GM06990 (cell line): ENCODE measurements around the gene EPN2.

Experiments used
- DNase-seq: peaks from one replicate; pipeline ENCODE4 v3.0.0-alpha.2; 2011; ENCODE audit not compliant: insufficient read length; ENCODE audit errors: extremely low read depth
- H3K27me3 ChIP-seq: replicated peaks from 2 replicates; pipeline ENCODE4 v1.6.0; 2011; ENCODE audit warnings: low read length; ENCODE audit not compliant: control insufficient read depth, insufficient read depth
- H3K36me3 ChIP-seq: 2 replicates; pipeline ENCODE4 v1.5.1; 2011; ENCODE audit warnings: low read length; ENCODE audit not compliant: control insufficient read depth, insufficient read depth
- H3K4me3 ChIP-seq: replicated peaks from 2 replicates; pipeline ENCODE4 v1.5.1; 2011; ENCODE audit warnings: low read depth, mild to moderate bottlenecking, control low read depth, low read length
- CTCF ChIP-seq: IDR thresholded peaks from 2 replicates; pipeline ENCODE4 v1.5.1; 2011; ENCODE audit warnings: low read length, control low read depth, mild to moderate bottlenecking, inconsistent platforms; ENCODE audit not compliant: insufficient read depth, poor library complexity, severe bottlenecking

Gene EPN2

GRCh38 chr17:19380481-19381301 lies 143.5 kb downstream of the EPN2 start:
- no peak for TF ChIP-seq CTCF
- H3K4me3 ChIP-seq: no peak overlapping the region
- no peak for DNase-seq
- no peaks in the 10 kb centered on the region for H3K27me3 ChIP-seq
- peaks cover 34% of the 10 kb centered on the region for H3K36me3 ChIP-seq

GRCh38 chr17:19381361-19381740 lies 144.2 kb downstream of the EPN2 start:
- Histone ChIP-seq H3K36me3 (peaks cover 34% of the 10 kb centered on the region), H3K4me3 (no peak overlapping the region), H3K27me3 (no peaks in the 10 kb centered on the region)
- TF ChIP-seq CTCF: no peak
- DNase-seq: no peak

- peaks cover 34% of the 10 kb centered on the region for H3K36me3 ChIP-seq
- TF ChIP-seq CTCF: no peak
- no peak for DNase-seq
- H3K27me3 ChIP-seq: no peaks in the 10 kb centered on the region
- H3K4me3 ChIP-seq: no peak overlapping the region
These were observed 144.7 kb downstream of the EPN2 start for GRCh38 chr17:19381741-19382444.

GRCh38 chr17:19382531-19383444 lies 145.6 kb downstream of the EPN2 start:
- TF ChIP-seq CTCF: no peak
- Histone ChIP-seq H3K36me3 (peaks cover 34% of the 10 kb centered on the region), H3K4me3 (no peak overlapping the region), H3K27me3 (no peaks in the 10 kb centered on the region)
- DNase-seq: no peak

GRCh38 chr17:19383681-19384470 lies 146.7 kb downstream of the EPN2 start:
- H3K36me3 ChIP-seq: peaks cover 34% of the 10 kb centered on the region
- no peak for DNase-seq
- H3K27me3 ChIP-seq: no peaks in the 10 kb centered on the region
- no peak for TF ChIP-seq CTCF
- H3K4me3 ChIP-seq: no peak overlapping the region
